ENCODE results near the gene CREB3L2. TPM values are rescaled to one million over a fixed set of nuclear protein-coding genes. Genes with fewer than 3 reads are reported as not detected.

Gene CREB3L2
- total and polyA plus RNA-seq, 2 of the 4 experiments (the other 2 are of a cell fraction) = 42.3 to 57.9 TPM

GRCh38 chr7:137934176-137934826 lies 67.6 kb downstream of the CREB3L2 start:
- H2BK20ac ChIP-seq (ENCODE audit: low read depth, low read length) = peak overlapping the region; percentile 8; the same call in 1 of the 2 replicates
- dilution Hi-C loops (cut with HindIII; ENCODE audit: low sequenced_read_pairs, unreplicated experiment) (no loop called here), intact Hi-C loops (cut with micrococcal nuclease) (no loop called here), in situ Hi-C loops (cut with MboI; ENCODE audit: low sequenced_read_pairs) (no loop called here)
- H4K91ac ChIP-seq (ENCODE audit: insufficient read depth, low read depth, low read length) = 0 out of 2 replicates have a peak overlapping the region, but pooled peaks have one; percentile 39
- no peak overlapping the region for H3K4me2 ChIP-seq (ENCODE audit: low read depth, low read length)
- TF ChIP-seq USF2 (IDR thresholded peaks at IDR 0.05; ENCODE audit: low read depth, low read length) = no peak
- no peak for TF ChIP-seq POLR2A (IDR thresholded peaks at IDR 0.05; ENCODE audit: low read depth, low read length)
- no peak for TF ChIP-seq RCOR1 (IDR thresholded peaks at IDR 0.05; ENCODE audit: insufficient replicate concordance, low read length)
- TF ChIP-seq RAD21 (IDR thresholded peaks at IDR 0.05; ENCODE audit: low read length) = no peak
- no peak for TF ChIP-seq CHD1 (IDR thresholded peaks at IDR 0.05; ENCODE audit: low read depth, low read length)
- TF ChIP-seq FOS (IDR thresholded peaks at IDR 0.05; ENCODE audit: low read depth, low read length) = no peak
- TF ChIP-seq MAZ (IDR thresholded peaks at IDR 0.05; ENCODE audit: borderline replicate concordance, low read depth, low read length) = no peak
- TF ChIP-seq CEBPB (IDR thresholded peaks at IDR 0.05; ENCODE audit: low read depth, low read length) = no peak
- no peak for TF ChIP-seq BHLHE40 (IDR thresholded peaks at IDR 0.05; ENCODE audit: low read depth, low read length)
- TF ChIP-seq CTCF (conservative IDR thresholded peaks at IDR 0.05; ENCODE audit: low read depth, low read length) = no peak
- peak overlapping the region; percentile 58; the same call in 1 of the 2 replicates for H3K23ac ChIP-seq (ENCODE audit: low read depth, low read length)
- ChIA-PET POLR2A (ENCODE audit: unreplicated experiment) (no interaction called here), CTCF (no interaction called here)
- WGBS, 2 experiments (ENCODE audit: extremely low coverage in 2 of 2, insufficient read length in 1 of 2) = no CpG with 5 or more reads among the region's 4 CpGs
- H2BK5ac ChIP-seq (ENCODE audit: low read depth, low read length, poor library complexity, severe bottlenecking) = peak overlapping the region; percentile 81
- peaks cover 37% of the 10 kb centered on the region for H3K4me1 ChIP-seq (ENCODE audit: control insufficient read depth, insufficient read depth, low read length)
- no peak overlapping the region for H3K4me3 ChIP-seq (ENCODE audit: insufficient read depth, low read depth, low read length)
- no peak overlapping the region for H2AK9ac ChIP-seq (replicated peaks; ENCODE audit: low read depth, low read length, poor library complexity)
- peak overlapping the region; percentile 46; the same call in 1 of the 2 replicates for H3K18ac ChIP-seq (ENCODE audit: low read depth, low read length)
- H4K20me1 ChIP-seq (ENCODE audit: insufficient read depth, low read length) = peaks cover 58% of the 10 kb centered on the region
- no TSS peak for BruUV-seq (replicated peaks)
- no peak for DNase-seq
- H2BK15ac ChIP-seq (ENCODE audit: low read depth, low read length) = peak overlapping the region; percentile 64; the same call in 1 of the 3 replicates
- peaks cover 26 to 73% of the 10 kb centered on the region in 2 experiments for H3K79me1 ChIP-seq (ENCODE audit: low read depth in 1 of 2, low read length in 2 of 2)
- H2AFZ ChIP-seq (replicated peaks; ENCODE audit: low read length, poor library complexity) = no peak overlapping the region
- no peak overlapping the region for H3K27ac ChIP-seq (ENCODE audit: insufficient read depth, low read length)
- peaks cover 40% of the 10 kb centered on the region for H3K9me1 ChIP-seq (ENCODE audit: insufficient read depth, low read length)
- no peak for ATAC-seq (ENCODE audit: low read depth)
- H4K8ac ChIP-seq (ENCODE audit: low read depth in 2 of 2, low read length in 2 of 2) = peak overlapping the region in 1 of 2 experiments; percentile 61; a peak in 2 of 4 replicates
- peak overlapping the region; percentile 17; the same call in 1 of the 2 replicates for H3K4ac ChIP-seq (ENCODE audit: low read depth, low read length)
- H3K27me3 ChIP-seq (ENCODE audit: control insufficient read depth, insufficient read depth, low read length) = no peaks in the 10 kb centered on the region
- H2AK5ac ChIP-seq (ENCODE audit: low read depth, low read length) = peak overlapping the region; percentile 49
- peak overlapping the region; percentile 74 for H3K14ac ChIP-seq (replicated peaks; ENCODE audit: low read depth, low read length)
- H3K56ac ChIP-seq (ENCODE audit: extremely low read depth, insufficient read depth, low read length) = no peak overlapping the region
- peak overlapping the region; percentile 20; the same call in 1 of the 2 replicates for H2BK120ac ChIP-seq (ENCODE audit: low read depth, low read length)
- peak overlapping the region; percentile 40; the same call in 1 of the 2 replicates for H4K5ac ChIP-seq (ENCODE audit: low read depth, low read length)
- H3K36me3 ChIP-seq (ENCODE audit: control insufficient read depth, insufficient read depth, low read length) = no peaks in the 10 kb centered on the region; the same call in 1 of the 2 replicates
- H3K9me3 ChIP-seq (ENCODE audit: control insufficient read depth, insufficient read depth, low read length) = no peaks in the 10 kb centered on the region
- H3K9ac ChIP-seq (ENCODE audit: low read depth, low read length) = no peak overlapping the region
